CD8-positive, alpha-beta memory T cell (primary cell): ENCODE data around the gene B3GNT4. TPM values are rescaled to one million over a fixed set of nuclear protein-coding genes. Genes with fewer than 3 reads are reported as not detected.
A peak's percentile ranks its signal among the peaks of the same experiment; 100 is the strongest.

ENCODE experiments used
- CTCF ChIA-PET: fragments of 350-600 bp; sonication (Branson Sonifier 250); formaldehyde crosslinking; loops from one replicate; lab custom pipeline; 2021; ENCODE audit warnings: antibody characterized with exemption; lab: Charles Lee
- POLR2A ChIA-PET: fragments of 350-600 bp; sonication (Branson Sonifier 250); formaldehyde crosslinking; loops from one replicate; lab custom pipeline; 2021; ENCODE audit warnings: antibody characterized with exemption; lab: Charles Lee
- DNase-seq, 5 donors: peaks; one replicate each; pipeline versions ENCODE4 v3.0.0 to v3.0.0-alpha.2; 2020 to 2022; ENCODE audit warnings: mixed read lengths in 1 of 5
- H3K27ac ChIP-seq: one replicate; pipeline ENCODE4 v1.7.0; 2013; ENCODE audit warnings: low read depth, mild to moderate bottlenecking, low read length, moderate library complexity
- H3K27me3 ChIP-seq: 2 replicates; pipeline ENCODE4 v1.7.0; 2013; ENCODE audit warnings: low read length, mild to moderate bottlenecking; ENCODE audit not compliant: insufficient read depth, poor library complexity, severe bottlenecking
- H3K36me3 ChIP-seq: 2 replicates; pipeline ENCODE4 v1.7.0; 2013; ENCODE audit warnings: mild to moderate bottlenecking, low read length, moderate library complexity; ENCODE audit not compliant: insufficient read depth
- H3K4me1 ChIP-seq: 2 replicates; pipeline ENCODE4 v1.7.0; 2013; ENCODE audit warnings: mild to moderate bottlenecking, low read length, moderate library complexity; ENCODE audit not compliant: insufficient read depth
- H3K4me3 ChIP-seq: 2 replicates; pipeline ENCODE4 v1.7.0; 2013; ENCODE audit warnings: mild to moderate bottlenecking, low read length
- H3K9me3 ChIP-seq: 2 replicates; pipeline ENCODE4 v1.7.0; 2013; ENCODE audit warnings: mild to moderate bottlenecking, low read length
- H3K27ac Mint-ChIP-seq, 8 donors: one replicate each; pipeline ENCODE4 v1.8.0; 2020 to 2021; ENCODE audit warnings: mixed read lengths in 8 of 8, mild to moderate bottlenecking in 6 of 8, inconsistent platforms in 3 of 8, moderate library complexity in 3 of 8
- H3K27me3 Mint-ChIP-seq, 2 donors: one replicate each; pipeline ENCODE4 v1.8.0; 2020 to 2021; ENCODE audit warnings: mixed read lengths in 2 of 2, mild to moderate bottlenecking in 1 of 2, moderate library complexity in 1 of 2
- H3K36me3 Mint-ChIP-seq, 3 donors: one replicate each; pipeline ENCODE4 v1.8.0; 2020 to 2021; ENCODE audit warnings: mixed read lengths in 3 of 3, inconsistent platforms in 1 of 3, mild to moderate bottlenecking in 1 of 3
- H3K4me1 Mint-ChIP-seq, 3 donors: one replicate each; pipeline ENCODE4 v1.8.0; 2020 to 2021; ENCODE audit warnings: mixed read lengths in 3 of 3, inconsistent platforms in 1 of 3, mild to moderate bottlenecking in 1 of 3
- H3K4me3 Mint-ChIP-seq, 7 donors: one replicate each; pipeline ENCODE4 v1.8.0; 2020 to 2021; ENCODE audit warnings: mixed read lengths in 7 of 7, mild to moderate bottlenecking in 6 of 7, moderate library complexity in 4 of 7, inconsistent platforms in 2 of 7
- H3K9me3 Mint-ChIP-seq, 5 donors: one replicate each; pipeline ENCODE4 v1.8.0; 2020 to 2022; ENCODE audit warnings: mixed read lengths in 5 of 5, mild to moderate bottlenecking in 3 of 5, moderate library complexity in 2 of 5, inconsistent platforms in 1 of 5
- polyA plus RNA-seq: library from polyadenylated mRNA; unstranded; fragments of 300-500 nt; fragmentation: Illumina TruSeq; gene quantifications from one replicate; pipeline ENCODE4 v1.2.3, GENCODE V29; 2021
- total RNA-seq, 2 experiments: library from RNA; stranded (reverse); gene quantifications; one replicate each; pipeline ENCODE4 v1.2.3, GENCODE V29; 2021

The B3GNT4 gene
- total and polyA plus RNA-seq, 3 experiments from 2014 or later: 0.15 to 0.22 (median 0.18) TPM

- peak overlapping the region in 1 of 8 donors; percentile 45 for H3K27ac Mint-ChIP-seq
- no peak for DNase-seq
- ChIA-PET POLR2A (interaction anchor here (0.8 kb wide), 1 partner anchor 19 kb away, joined by 3 read pairs; the partner anchor contains the start of gene DIABLO), CTCF (no interaction called here)
- H3K36me3 Mint-ChIP-seq: peaks cover 5 to 40% (median 15%) of the 10 kb centered on the region in 3 donors
- Histone ChIP-seq H3K9me3 (no peaks in the 10 kb centered on the region), H3K27ac (no peak overlapping the region), H3K4me3 (no peak overlapping the region), H3K27me3 (no peaks in the 10 kb centered on the region), H3K36me3 (peaks cover 13% of the 10 kb centered on the region), H3K4me1 (peaks cover 7% of the 10 kb centered on the region)
- H3K4me3 Mint-ChIP-seq: no peak overlapping the region
- H3K27me3 Mint-ChIP-seq: no peaks in the 10 kb centered on the region
- no peaks in the 10 kb centered on the region for H3K9me3 Mint-ChIP-seq
- H3K4me1 Mint-ChIP-seq: peaks cover 6 to 25% (median 16%) of the 10 kb centered on the region in 3 donors
Measured at GRCh38 chr12:122206976-122207375, 3.5 kb downstream of the B3GNT4 start.

GRCh38 chr12:122207391-122207790 lies 3.9 kb downstream of the B3GNT4 start:
- H3K36me3 Mint-ChIP-seq: peaks cover 5 to 45% (median 17%) of the 10 kb centered on the region in 3 donors
- no peaks in the 10 kb centered on the region for H3K27me3 ChIP-seq

DNA sequence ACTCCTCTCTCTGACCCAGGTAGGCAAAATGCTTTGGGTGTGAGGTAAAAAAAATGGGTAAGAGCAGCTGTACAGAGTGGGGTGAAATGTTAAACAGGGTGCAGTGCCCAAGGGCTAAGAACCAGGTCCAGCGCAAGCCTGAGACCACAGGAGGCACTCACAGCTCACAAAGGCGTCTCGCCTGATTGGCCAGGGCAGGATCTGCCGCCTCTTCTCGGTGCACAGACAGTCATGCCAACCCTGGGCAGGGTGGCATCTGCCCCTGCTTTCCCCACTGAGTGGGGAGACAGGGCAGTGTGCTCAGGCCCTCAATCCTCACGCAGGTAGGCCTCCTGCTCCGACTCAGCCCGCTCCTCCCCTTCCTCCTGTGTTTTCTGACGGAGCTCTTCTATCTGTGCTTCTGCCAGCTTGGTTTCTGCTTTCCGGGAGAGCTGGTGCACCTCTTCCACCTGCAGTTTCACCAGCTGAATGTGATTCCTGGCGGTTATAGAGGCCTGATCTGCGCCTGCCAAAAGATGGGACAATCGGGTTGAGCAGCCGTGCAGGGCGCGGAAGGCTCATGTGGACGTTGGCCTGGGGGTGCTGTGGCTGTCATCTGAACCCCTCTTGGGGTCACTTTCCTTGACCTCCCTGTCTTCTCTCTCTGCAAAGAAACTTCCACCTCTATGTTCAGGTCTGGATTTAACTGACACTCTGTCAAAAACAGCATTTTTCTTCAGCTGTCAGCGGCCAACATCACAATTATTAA lies 4.7 kb downstream of the B3GNT4 start:
- Mint-ChIP-seq H3K27me3 (no peaks in the 10 kb centered on the region), H3K4me1 (peaks cover 4 to 16% (median 6%) of the 10 kb centered on the region in 3 donors), H3K36me3 (peaks cover 5 to 52% (median 17%) of the 10 kb centered on the region in 3 donors), H3K9me3 (no peaks in the 10 kb centered on the region), H3K27ac (no peak overlapping the region), H3K4me3 (peak overlapping the region in 2 of 7 donors; percentile 4 to 40)
- Histone ChIP-seq H3K36me3 (peaks cover 26% of the 10 kb centered on the region), H3K27me3 (no peaks in the 10 kb centered on the region), H3K27ac (no peak overlapping the region), H3K4me1 (no peaks in the 10 kb centered on the region), H3K9me3 (no peaks in the 10 kb centered on the region), H3K4me3 (no peak overlapping the region)
- ChIA-PET POLR2A (interaction anchor here (2.0 kb wide), 1 partner anchor 17 kb away, joined by 6 read pairs; the partner anchor contains the start of gene DIABLO), CTCF (interaction anchor here (1.1 to 1.6 kb wide), 3 partner anchors 18 to 59 kb away, joined by 3 read pairs; partner anchors contain the start of gene DIABLO)
- no peak for DNase-seq

More at GRCh38 chr12:122207391-122207790, 3.9 kb downstream of the B3GNT4 start:
- no peaks in the 10 kb centered on the region for H3K27me3 Mint-ChIP-seq
- H3K4me1 Mint-ChIP-seq: peaks cover 6 to 24% (median 15%) of the 10 kb centered on the region in 3 donors
- ChIA-PET CTCF (interaction anchor here (1.1 to 1.6 kb wide), 2 partner anchors 19 to 60 kb away, joined by 3 read pairs; partner anchors contain the start of gene DIABLO), POLR2A (interaction anchor here (0.8 kb wide), 1 partner anchor 18 kb away, joined by 3 read pairs; the partner anchor contains the start of gene DIABLO)
- no peak overlapping the region for H3K27ac ChIP-seq
- no peaks in the 10 kb centered on the region for H3K9me3 Mint-ChIP-seq
- no peak for DNase-seq
- peaks cover 17% of the 10 kb centered on the region for H3K36me3 ChIP-seq
- H3K4me3 ChIP-seq: no peak overlapping the region
- no peaks in the 10 kb centered on the region for H3K9me3 ChIP-seq
- H3K4me3 Mint-ChIP-seq: no peak overlapping the region
- peak overlapping the region in 1 of 8 donors; percentile 19 for H3K27ac Mint-ChIP-seq
- peaks cover 7% of the 10 kb centered on the region for H3K4me1 ChIP-seq

- POLR2A ChIA-PET: interaction anchor here (0.6 to 1.4 kb wide), 3 partner anchors 10 to 29 kb away, joined by 3 to 4 read pairs (median 3); partner anchors contain the start of gene DIABLO
- Histone ChIP-seq H3K4me1 (no peaks in the 10 kb centered on the region), H3K4me3 (no peak overlapping the region), H3K36me3 (peaks cover 61% of the 10 kb centered on the region), H3K9me3 (no peaks in the 10 kb centered on the region), H3K27ac (no peak overlapping the region), H3K27me3 (no peaks in the 10 kb centered on the region)
- H3K27ac Mint-ChIP-seq: no peak overlapping the region
- H3K27me3 Mint-ChIP-seq: no peaks in the 10 kb centered on the region
- CTCF ChIA-PET: interaction anchor here (1.1 to 1.3 kb wide), 2 partner anchors 51 kb away, joined by 3 to 4 read pairs; no protein-coding TSS in a partner anchor
- H3K9me3 Mint-ChIP-seq: no peaks in the 10 kb centered on the region
- peaks cover 3 to 11% (median 8%) of the 10 kb centered on the region in 3 donors for H3K4me1 Mint-ChIP-seq
- peaks cover 4 to 83% (median 11%) of the 10 kb centered on the region in 3 donors for H3K36me3 Mint-ChIP-seq
- H3K4me3 Mint-ChIP-seq: no peak overlapping the region
- DNase-seq: no peak
Measured at GRCh38 chr12:122215771-122216170, 12.3 kb downstream of the B3GNT4 start.

GRCh38 chr12:122216445-122216844 lies 12.9 kb downstream of the B3GNT4 start:
- Histone ChIP-seq H3K4me1 (no peaks in the 10 kb centered on the region), H3K4me3 (no peak overlapping the region), H3K9me3 (no peaks in the 10 kb centered on the region), H3K36me3 (peaks cover 68% of the 10 kb centered on the region), H3K27me3 (no peaks in the 10 kb centered on the region), H3K27ac (no peak overlapping the region)
- Mint-ChIP-seq H3K9me3 (no peaks in the 10 kb centered on the region), H3K36me3 (peaks cover 4 to 84% (median 11%) of the 10 kb centered on the region in 3 donors), H3K27me3 (no peaks in the 10 kb centered on the region), H3K4me1 (peaks cover 8 to 17% (median 12%) of the 10 kb centered on the region in 3 donors), H3K27ac (no peak overlapping the region), H3K4me3 (no peak overlapping the region)
- ChIA-PET POLR2A (interaction anchor here (1.0 to 1.4 kb wide), 2 partner anchors 9 to 11 kb away, joined by 3 to 4 read pairs; partner anchors contain the start of gene DIABLO), CTCF (interaction anchor here (1.3 kb wide), 1 partner anchor 50 kb away, joined by 4 read pairs; no protein-coding TSS in a partner anchor)
- DNase-seq: no peak

DNA sequence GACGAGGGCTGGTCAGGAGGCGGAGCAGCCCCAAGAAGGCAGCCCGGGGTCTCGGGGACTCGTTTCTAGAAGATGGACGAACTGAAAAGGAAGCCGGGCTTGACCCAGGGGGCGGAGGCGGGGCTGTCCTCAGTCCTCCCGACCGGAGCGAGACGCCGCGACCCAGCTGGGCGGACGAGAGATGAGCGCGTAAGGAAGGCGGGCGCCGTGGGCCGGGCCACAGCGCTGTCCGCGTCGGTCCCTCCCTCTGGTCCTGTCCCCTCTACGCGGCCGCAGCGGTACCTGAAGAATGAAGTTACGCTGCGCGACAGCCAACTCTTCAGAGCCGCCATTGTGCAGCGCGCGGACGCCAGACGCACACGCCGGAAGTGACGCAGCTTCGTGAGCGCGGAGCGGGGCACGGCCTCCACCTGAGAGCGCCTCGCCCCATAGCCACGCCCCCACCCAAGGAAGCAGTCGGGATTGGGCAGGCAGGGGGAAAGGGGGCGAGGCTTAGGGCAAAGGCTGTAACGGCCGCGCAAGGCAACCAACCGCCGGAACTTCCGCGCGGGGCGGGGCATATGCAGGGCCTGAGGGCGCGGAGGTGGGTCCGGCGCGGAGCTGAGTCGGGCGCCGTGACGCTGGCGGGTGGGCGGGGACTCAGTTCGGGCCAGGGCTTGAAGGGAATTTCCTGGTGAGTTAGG lies 22.3 kb downstream of the B3GNT4 start, which contains the start of gene DIABLO:
TSS of gene DIABLO (minus strand) at position 370 of the 683 bp plus-strand sequence. CDS start at position 332, 38 bp downstream.
- ChIA-PET CTCF (interaction anchor here (0.9 to 4.3 kb wide), 5 partner anchors 14 to 40 kb away, joined by 3 to 43 read pairs (median 9); partner anchors contain the start of gene VPS33A), POLR2A (interaction anchor here (0.5 to 3.9 kb wide), 18 partner anchors 8 to 1138 kb away, joined by 3 to 90 read pairs (median 4); partner anchors contain the start of genes B3GNT4, KNTC1, OGFOD2 and RSRC2)
- Histone ChIP-seq H3K27ac (peak within 1 kb of the TSS; percentile 99), H3K4me1 (peaks cover 40% of the 10 kb centered on the region), H3K4me3 (peak within 1 kb of the TSS; percentile 86), H3K36me3 (peaks cover 20% of the 10 kb centered on the region), H3K9me3 (no peaks in the 10 kb centered on the region), H3K27me3 (no peaks in the 10 kb centered on the region)
- H3K4me1 Mint-ChIP-seq: peaks cover 46 to 67% (median 51%) of the 10 kb centered on the region in 3 donors
- H3K9me3 Mint-ChIP-seq: no peaks in the 10 kb centered on the region
- H3K4me3 Mint-ChIP-seq: peak within 1 kb of the TSS; percentile 86 to 96 (median 89)
- H3K36me3 Mint-ChIP-seq: peaks cover 0 to 51% (median 9%) of the 10 kb centered on the region in 3 donors
- H3K27me3 Mint-ChIP-seq: no peaks in the 10 kb centered on the region
- peak; percentile 100 for DNase-seq
- peak within 1 kb of the TSS; percentile 91 to 98 (median 94) for H3K27ac Mint-ChIP-seq
